Pons (tissue), 1 donor: ENCODE measurements around the gene MECR.
A peak's percentile ranks its signal among the peaks of the same experiment; 100 is the strongest.

Experiments
- DNase-seq: peaks from one replicate; pipeline ENCODE4 v3.0.0-alpha.2; 2016; ENCODE audit warnings: low spot score

MECR gene

DNA sequence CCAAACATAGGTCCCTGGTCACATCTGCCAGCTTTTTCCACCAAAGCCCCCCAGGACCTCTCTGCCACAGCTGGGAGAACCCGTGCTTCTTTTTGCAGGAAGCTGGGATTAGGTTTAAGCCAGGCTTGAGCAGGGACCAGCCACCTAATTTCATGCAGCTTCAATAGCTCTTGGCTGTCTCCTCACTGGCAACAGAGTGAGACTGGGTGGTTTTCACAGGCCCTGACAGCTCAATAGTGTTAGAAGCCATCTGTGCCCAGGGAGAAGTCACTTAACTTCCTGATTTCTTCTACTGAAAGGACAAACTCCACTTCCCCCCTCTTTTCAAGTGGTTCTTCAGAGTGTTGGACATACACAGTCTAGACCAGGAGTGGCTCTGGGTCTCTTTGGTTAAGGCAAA lies 28.7 kb downstream of the MECR start:
- DNase-seq = peak; percentile 19

DNA sequence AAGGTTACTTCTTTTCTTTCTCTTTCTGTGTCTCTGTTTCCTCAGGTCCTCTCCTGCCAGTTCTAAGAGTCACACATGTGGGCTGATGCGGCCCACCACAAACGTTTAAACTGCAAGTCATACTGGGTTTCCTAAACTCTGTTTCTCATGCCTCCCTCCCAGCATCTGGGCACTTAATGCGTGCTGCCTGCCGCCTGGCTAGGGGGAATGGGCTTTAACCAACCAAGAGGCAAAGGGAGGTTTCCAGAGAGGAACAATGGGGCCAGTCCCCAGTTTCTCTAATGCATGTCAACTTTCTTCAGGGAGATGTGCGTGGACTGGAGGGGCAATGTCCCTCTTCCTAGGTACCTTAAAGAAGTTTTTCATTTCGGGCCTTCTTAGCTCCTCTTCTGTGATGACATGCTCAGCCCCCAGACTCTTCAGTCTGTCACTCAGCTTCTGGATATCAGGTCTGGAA lies 29.1 kb downstream of the MECR start:
- no peak for DNase-seq

DNA sequence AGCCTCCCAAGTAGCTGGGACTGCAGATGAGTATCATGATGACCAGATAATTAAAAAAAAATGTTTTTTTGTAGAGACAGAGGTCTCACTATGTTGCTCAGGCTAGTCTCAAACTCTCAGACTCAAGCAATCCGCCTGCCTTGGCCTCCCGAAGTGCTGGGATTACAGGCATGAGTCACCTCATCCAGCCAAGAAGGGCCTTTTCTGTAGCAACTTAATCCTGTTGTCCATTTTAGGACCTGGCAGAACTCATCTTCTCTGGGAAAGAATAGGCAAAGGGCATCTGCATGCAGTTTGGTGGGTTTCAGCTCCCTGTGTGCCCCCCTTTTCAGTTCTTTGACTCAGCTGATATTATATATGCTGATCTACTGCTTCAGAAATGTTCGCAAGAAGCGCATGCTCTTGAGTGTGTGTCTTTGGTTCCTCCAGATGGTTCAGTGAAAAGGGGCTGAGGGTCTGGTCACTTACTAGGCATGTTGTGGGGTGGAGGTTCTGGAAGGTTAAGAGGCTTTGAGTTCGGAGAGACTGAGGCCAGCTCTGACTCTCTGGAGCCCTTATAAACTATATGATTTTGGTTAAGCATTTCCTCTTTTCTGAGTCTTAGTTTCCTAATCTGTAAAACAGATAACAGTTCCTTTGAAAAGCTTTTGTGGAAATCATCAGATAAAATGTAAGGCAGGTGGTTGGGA lies 29.7 kb downstream of the MECR start:
- no peak for DNase-seq

DNA sequence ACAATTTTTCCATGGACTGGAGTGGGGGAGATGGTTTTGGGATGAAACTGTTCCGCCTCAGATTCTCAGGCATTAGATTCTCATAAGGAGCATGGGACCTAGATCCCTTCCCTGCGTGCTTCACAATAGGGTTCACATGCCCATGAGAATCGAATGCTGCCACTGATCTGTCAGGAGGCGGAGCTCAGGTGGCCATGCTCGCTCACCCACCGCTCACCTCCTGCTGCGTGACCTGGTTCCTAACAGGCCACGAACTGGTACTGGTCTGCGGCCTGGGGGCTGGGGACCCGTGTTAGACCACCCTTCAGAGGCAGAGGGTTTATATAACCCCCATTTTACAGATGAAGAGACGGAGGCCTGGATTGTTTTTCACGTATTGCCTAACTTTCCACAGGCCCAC lies 32.7 kb downstream of the MECR start:
- no peak for DNase-seq

GRCh38 chr1:29197590-29197924 lies 33.2 kb downstream of the MECR start:
- no peak for DNase-seq

DNA sequence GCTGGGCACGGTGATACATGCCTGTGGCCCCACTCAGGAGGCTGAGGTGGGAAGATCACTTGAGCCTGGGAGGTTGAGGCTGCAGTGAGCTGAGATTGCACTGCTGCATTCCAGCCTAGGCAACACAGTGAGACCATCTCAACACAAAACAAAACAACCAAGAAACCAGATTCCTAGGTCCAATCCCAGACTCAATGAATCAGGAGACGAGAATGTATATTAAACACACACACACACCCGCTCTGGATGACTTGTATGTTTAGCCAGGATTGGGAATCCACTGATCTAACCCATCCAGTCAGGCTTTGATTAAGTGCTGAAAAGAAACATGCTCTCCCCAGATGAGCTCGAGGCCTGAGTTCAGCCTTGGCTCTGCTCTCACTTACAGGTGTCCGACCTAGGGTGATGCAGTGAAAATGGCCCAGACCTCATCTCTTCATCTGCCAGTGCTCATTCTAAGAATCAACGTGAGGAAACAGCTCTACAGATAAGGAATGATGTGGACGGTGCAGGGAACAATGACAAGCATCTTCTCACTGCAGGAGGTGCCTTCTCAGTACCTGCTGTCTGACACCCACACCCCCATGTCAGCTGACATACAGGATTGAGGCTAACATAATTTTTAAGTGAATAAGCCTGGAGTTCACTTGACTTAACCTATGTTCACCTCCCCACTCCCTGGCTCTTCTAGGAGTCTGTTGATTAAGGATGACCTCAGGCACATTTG lies 33.7 kb downstream of the MECR start:
- DNase-seq = no peak

DNA sequence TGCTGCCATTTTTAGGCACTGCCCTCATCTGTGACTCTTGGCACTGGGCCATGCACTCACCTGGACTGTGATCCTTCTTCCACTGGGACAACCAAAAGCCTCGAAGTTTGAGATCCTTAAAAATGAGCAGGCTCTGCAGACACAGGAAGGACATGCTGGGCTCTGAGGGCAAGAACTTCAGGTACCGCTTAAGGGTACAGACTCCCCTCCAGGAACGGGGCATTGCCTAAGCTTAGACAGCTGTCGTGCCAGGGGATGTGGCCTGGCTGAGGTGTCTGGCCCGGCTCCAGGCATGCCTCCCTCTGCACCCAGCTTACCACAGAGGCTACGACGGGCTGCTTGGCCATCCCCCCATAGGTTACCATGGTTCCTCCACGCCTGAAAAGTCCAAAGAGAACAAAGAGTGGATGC lies 34.8 kb downstream of the MECR start:
- DNase-seq = no peak

DNA sequence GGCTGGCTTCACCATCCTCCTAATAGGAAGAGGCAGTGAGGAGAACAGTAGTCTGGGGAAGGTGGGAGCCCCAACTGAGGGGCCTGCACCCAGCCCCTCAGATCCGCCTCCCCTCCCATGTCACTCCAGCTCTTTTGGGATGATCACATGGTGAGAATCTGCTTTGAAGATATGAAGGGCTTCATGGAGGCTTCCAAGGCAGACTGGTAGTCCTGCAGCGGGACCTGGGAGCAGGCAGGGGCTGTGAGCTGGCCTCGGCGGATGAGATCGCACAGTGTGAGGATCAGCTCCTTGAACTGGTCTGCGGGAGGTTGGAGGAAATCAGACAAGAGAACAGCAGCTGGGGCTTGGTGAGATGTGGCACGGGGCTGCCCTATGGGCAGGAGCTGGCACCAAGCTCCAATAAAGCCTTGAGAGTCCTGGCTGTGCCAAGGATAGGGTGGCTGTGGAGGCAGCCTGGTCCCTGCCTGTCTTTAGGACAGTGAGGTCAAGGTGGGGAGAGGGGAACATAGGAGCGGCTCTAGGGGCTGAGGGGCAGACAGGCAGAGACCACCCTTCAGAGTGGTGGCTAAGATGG lies 36.8 kb downstream of the MECR start:
- DNase-seq = no peak

DNA sequence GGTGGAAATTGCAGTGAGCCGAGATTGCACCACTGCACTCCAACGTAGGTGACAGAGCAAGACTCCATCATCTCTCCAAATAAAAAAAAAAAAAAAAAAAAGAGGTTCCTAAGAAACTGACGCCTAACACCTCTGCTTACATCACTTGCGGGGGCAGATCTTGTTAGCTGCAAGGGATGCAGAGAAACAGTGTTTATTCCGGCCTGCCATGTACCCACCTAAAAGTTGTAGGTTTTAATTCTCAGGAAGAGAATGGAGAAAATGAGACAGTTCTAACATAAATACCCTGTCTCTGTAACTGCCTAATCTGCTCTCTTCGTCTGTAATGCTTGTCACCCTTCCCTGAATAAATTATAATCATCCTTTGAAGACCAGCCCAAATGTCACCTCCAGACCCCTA lies 40.0 kb downstream of the MECR start:
- no peak for DNase-seq

- no peak for DNase-seq
These were observed 44.0 kb downstream of the MECR start for GRCh38 chr1:29186707-29187106.

DNA sequence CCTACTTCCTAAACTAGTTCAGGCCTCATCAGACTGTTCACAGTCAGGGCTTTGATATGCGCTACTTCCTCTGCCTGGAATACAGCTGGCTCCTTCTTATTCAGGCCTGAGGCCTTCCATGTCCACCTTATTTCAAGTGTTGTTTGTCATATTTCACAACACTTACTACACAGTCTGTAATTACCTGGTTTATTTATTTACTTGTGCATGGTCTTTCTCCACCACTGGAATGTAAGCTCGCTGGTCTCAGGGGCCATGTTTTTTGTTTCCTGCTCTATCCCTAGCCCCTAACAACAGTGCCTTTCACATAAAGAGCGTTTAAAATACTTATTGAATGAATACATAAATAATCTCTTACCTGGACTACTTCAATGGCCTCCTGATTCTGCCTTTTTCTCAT lies 44.5 kb downstream of the MECR start:
- DNase-seq = no peak

DNA sequence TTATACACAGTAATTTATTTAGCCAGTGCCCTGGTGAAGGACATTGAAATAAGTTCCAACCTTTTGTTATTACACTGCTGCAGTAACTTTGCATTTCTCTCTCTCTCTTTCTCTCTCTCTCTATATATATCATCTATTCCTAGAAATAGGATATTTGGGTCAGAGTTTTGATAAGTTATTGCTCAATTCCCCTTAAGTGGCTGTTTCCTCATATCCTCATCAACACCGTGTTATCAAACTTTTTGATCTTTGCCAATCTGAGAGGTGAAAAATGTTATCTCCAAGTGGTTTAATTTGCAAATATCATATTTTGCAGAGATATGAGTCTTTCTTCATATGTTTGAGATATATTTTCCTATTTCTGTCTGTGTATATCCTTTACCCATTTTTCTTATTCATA lies 47.4 kb downstream of the MECR start:
- no peak for DNase-seq

- peak; percentile 97 for DNase-seq
These were observed 49.1 kb downstream of the MECR start, which contains the start of gene SRSF4 for GRCh38 chr1:29181413-29182225. SRSF4 (minus strand) TSS chr1:29181900; CDS start chr1:29181752, 148 bp downstream.

DNA sequence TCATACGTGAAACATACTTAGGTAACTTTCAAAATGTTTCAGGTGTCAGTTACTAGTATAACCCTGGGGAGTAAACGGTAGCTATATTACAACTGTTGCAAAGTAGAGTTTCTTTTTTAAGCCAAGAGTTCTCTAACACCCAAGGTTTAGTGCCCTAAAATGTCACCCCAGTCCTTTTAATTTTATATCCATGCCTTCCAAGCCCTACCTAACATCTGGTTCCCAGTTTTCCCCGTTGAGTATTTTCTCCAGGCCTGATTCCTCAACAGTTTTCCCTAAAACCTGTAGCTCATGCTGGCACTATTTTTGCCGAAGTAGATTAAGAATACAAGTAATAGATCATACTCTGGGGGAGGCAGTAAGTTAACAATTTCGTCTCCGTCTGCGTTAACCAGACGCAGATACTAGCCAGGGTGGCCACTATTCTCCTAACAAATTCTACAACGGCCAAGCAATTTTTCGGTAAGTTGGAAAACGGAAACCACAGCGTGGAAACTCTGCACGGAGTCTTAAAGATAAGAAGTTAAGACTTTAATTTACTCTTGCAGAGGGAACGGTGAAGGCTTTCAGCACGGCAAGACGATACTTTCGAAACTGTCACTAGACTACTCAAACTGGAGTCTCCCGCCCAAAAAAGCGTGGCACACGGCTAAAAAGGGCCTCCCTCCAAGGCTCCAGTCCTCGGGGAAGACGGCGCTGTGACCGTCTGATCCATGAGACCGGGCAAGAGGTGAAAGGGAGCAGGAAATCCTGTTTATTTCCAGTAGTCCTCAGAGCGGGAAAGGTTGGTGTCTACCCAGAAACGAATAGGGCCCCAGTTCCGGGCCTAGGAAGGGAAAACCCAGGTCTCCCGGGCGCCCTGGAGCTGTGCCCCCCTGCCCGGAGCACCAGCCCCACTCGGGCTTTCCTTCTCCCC lies 50.0 kb downstream of the MECR start:
- no peak for DNase-seq

DNA sequence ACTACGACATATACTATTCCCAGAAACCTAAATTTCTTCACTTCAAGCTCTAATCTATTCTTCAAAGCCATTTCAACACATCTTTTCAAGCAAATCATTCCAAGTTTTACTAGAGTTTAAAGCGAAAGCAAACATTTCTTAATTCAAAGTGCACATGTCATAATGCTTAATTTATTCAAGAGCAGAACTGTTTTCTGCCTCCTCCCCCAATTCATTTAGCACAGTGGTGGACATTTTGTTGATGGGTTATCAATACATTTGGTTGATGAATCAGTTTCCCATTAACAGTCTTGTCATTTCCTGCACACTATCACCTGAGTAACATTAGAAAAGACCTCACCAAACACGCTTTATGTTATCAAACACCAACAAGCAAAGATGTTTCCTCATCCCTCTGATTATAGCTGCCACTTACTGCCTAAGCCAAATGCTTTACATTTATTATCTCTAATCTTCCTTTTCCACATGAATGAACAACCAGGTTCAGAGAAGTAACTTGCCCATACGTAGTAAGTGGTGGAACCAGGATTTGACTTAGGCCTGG lies 51.0 kb downstream of the MECR start:
- DNase-seq = no peak

DNA sequence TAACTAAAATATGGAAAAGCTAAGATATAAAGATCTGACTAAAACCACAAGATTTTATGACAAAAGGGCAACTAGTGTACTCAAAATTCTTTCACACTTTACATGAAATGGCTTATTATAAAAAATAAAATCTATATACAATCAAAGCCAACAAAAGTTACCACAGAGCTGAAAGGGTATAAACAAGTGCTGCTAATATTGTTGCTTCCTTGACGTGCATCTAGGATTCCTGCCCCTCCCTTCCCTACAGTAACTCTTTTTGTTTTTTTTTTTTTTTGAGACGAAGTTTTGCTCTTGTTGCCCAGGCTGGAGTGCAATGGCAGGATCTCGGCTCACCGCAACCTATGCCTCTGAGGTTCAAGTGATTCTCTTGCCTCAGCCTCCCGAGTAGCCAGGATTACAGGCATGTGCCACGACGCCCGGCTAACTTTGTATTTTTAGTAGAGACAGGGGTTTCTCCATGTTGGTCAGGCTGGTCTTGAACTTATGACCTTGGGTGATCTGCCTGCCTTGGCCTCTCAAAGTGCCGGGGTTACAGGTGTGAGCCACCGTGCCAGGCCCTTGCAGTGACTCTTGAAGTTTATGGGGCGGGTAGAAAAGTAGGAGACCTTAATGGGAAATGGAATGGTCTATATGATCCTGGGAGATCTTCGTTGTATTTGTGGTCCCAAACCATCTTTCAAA lies 53.6 kb downstream of the MECR start:
- no peak for DNase-seq

- no peak for DNase-seq
These were observed 54.2 kb downstream of the MECR start for GRCh38 chr1:29176576-29176975.

DNA sequence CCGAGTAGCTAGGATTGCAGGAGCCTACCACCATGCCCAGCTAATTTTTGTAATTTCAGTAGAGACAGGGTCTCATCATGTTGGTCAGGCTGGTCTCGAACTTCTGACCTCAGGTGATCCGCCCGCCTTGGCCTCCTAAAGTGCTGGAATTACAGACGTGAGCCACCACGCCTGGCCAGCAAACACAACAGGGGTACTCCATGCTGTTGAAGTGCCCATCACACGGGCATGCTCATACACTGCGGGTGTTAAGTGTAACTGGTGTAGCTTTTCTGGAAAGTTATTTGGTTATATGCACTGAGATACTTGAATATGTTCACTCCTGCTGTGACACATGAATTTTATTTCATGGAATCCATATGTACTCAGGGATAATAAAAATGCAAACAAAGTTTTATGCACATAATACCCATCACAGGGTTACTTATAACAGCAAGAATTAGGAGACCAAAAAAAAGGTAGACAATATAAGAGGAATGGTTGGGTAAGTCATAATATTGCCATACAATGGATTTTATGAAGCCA lies 58.3 kb downstream of the MECR start:
- no peak for DNase-seq

DNA sequence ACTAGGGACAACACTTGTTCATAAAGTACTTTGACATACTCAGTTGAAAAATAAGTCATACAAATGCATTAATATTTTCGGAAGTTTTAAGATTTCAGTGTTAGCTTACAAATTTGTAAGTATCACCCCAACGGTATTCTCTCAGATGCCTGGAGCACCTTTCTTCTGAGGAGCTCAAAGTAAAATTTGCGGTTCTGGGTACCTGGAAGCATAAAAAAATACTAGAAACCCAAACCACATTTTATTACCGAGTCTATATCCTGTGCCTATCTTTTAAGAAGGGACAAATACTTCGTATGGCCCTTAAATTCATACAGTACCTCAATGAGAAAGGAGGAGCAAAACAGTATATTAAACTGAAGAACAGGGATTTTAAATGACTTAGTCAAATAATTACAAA lies 59.2 kb downstream of the MECR start:
- no peak for DNase-seq

GRCh38 chr1:29171089-29171488 lies 59.6 kb downstream of the MECR start:
- DNase-seq = no peak
